H9 (cell line): ENCODE results near the gene NCOR1. TPM values are rescaled to one million over a fixed set of nuclear protein-coding genes. Genes with fewer than 3 reads are reported as not detected.
A peak's percentile ranks its signal among the peaks of the same experiment; 100 is the strongest.

Source experiments
- DNase-seq: peaks from one replicate; pipeline ENCODE4 v3.0.0-alpha.2; 2017
- H2AFZ ChIP-seq: one replicate; pipeline ENCODE4 v1.6.1; 2013; ENCODE audit warnings: mild to moderate bottlenecking, low read length, control low read depth, moderate library complexity
- H2AK5ac ChIP-seq: 2 replicates; pipeline ENCODE4 v1.6.1; 2013; ENCODE audit warnings: low read length, control low read depth, mixed read lengths; ENCODE audit not compliant: insufficient read length
- H2BK120ac ChIP-seq: one replicate; pipeline ENCODE4 v1.6.1; 2013; ENCODE audit warnings: low read depth, mild to moderate bottlenecking, low read length, control low read depth, inconsistent platforms; ENCODE audit not compliant: poor library complexity, severe bottlenecking
- H2BK12ac ChIP-seq: 2 replicates; pipeline ENCODE4 v1.6.1; 2013; ENCODE audit warnings: low read length, control low read depth, mixed read lengths, low read depth; ENCODE audit not compliant: insufficient read length
- H2BK15ac ChIP-seq: 2 replicates; pipeline ENCODE4 v1.6.1; 2013; ENCODE audit warnings: low read depth, low read length, control low read depth
- H2BK20ac ChIP-seq: one replicate; pipeline ENCODE4 v1.6.1; 2013; ENCODE audit warnings: low read depth, mild to moderate bottlenecking, low read length, control low read depth, inconsistent platforms; ENCODE audit not compliant: poor library complexity, severe bottlenecking
- H2BK5ac ChIP-seq: 2 replicates; pipeline ENCODE4 v1.6.1; 2013; ENCODE audit warnings: low read length, control low read depth, mixed read lengths; ENCODE audit not compliant: insufficient read length
- H3K14ac ChIP-seq: 2 replicates; pipeline ENCODE4 v1.6.1; 2013; ENCODE audit warnings: low read length, control low read depth; ENCODE audit not compliant: insufficient read depth
- H3K18ac ChIP-seq: 2 replicates; pipeline ENCODE4 v1.6.1; 2013; ENCODE audit warnings: low read depth, mild to moderate bottlenecking, mixed read lengths, low read length, control low read depth; ENCODE audit not compliant: insufficient read length
- H3K23ac ChIP-seq: 2 replicates; pipeline ENCODE4 v1.6.1; 2013; ENCODE audit warnings: low read length, control low read depth, mixed read lengths, low read depth; ENCODE audit not compliant: insufficient read length
- H3K23me2 ChIP-seq: 2 replicates; pipeline ENCODE4 v1.6.1; 2013; ENCODE audit warnings: low read depth, mild to moderate bottlenecking, mixed read lengths, low read length, control low read depth; ENCODE audit not compliant: insufficient read length, poor library complexity, severe bottlenecking
- H3K27ac ChIP-seq: 2 replicates; pipeline ENCODE4 v1.5.1; 2013; ENCODE audit warnings: low read length, control low read depth, mixed read lengths, low read depth; ENCODE audit not compliant: insufficient read length
- H3K27me3 ChIP-seq: 2 replicates; pipeline ENCODE4 v1.6.1; 2013; ENCODE audit warnings: low read length, control low read depth, inconsistent platforms; ENCODE audit not compliant: insufficient read depth
- H3K4ac ChIP-seq: 2 replicates; pipeline ENCODE4 v1.6.1; 2013; ENCODE audit warnings: low read depth, mild to moderate bottlenecking, control low read depth, inconsistent platforms, low read length, moderate library complexity
- H3K4me1 ChIP-seq: 2 replicates; pipeline ENCODE4 v1.6.1; 2013; ENCODE audit warnings: low read length, control low read depth, inconsistent platforms; ENCODE audit not compliant: insufficient read depth
- H3K4me2 ChIP-seq: 2 replicates; pipeline ENCODE4 v1.6.1; 2013; ENCODE audit warnings: low read length, control low read depth, mixed read lengths; ENCODE audit not compliant: insufficient read length, insufficient read depth
- H3K56ac ChIP-seq: 2 replicates; pipeline ENCODE4 v1.6.1; 2013; ENCODE audit warnings: low read depth, mild to moderate bottlenecking, mixed read lengths, low read length, control low read depth; ENCODE audit not compliant: insufficient read length
- H3K79me1 ChIP-seq: 2 replicates; pipeline ENCODE4 v1.6.1; 2013; ENCODE audit warnings: low read depth, mild to moderate bottlenecking, moderate library complexity, low read length, control low read depth, inconsistent platforms; ENCODE audit not compliant: insufficient read depth, poor library complexity, severe bottlenecking
- H3K79me2 ChIP-seq: 2 replicates; pipeline ENCODE4 v1.6.1; 2013; ENCODE audit warnings: low read length, control low read depth, inconsistent platforms; ENCODE audit not compliant: insufficient read depth
- H3K9ac ChIP-seq: 2 replicates; pipeline ENCODE4 v1.6.1; 2013; ENCODE audit warnings: low read length, control low read depth, mixed read lengths; ENCODE audit not compliant: insufficient read length; ENCODE audit errors: extremely low read depth
- H3K9me3 ChIP-seq: one replicate; pipeline ENCODE4 v1.6.1; 2013; ENCODE audit warnings: low read depth, low read length, inconsistent platforms; ENCODE audit not compliant: control insufficient read depth
- H3T11ph ChIP-seq: one replicate; pipeline ENCODE4 v1.6.1; 2013; ENCODE audit warnings: mild to moderate bottlenecking, low read length, control low read depth, inconsistent platforms
- H4K20me1 ChIP-seq: one replicate; pipeline ENCODE4 v1.6.1; 2013; ENCODE audit not compliant: control insufficient read depth, insufficient read length, insufficient read depth
- H4K5ac ChIP-seq: 2 replicates; pipeline ENCODE4 v1.6.1; 2013; ENCODE audit warnings: low read depth, mild to moderate bottlenecking, mixed read lengths, low read length, control low read depth; ENCODE audit not compliant: insufficient read length
- H4K8ac ChIP-seq: replicated peaks from 2 replicates; pipeline ENCODE4 v1.6.1; 2013; ENCODE audit warnings: low read length, control low read depth, mixed read lengths, low read depth; ENCODE audit not compliant: insufficient read length
- H4K91ac ChIP-seq: 2 replicates; pipeline ENCODE4 v1.6.1; 2013; ENCODE audit warnings: low read depth, mild to moderate bottlenecking, moderate library complexity, mixed read lengths, low read length, control low read depth; ENCODE audit not compliant: insufficient read length
- H3K27ac Mint-ChIP-seq, 3 experiments: 2 replicates in 2 of 3; 3 replicates in 1 of 3; pipeline ENCODE4 v1.8.0; 2020 to 2021; ENCODE audit warnings: mixed read lengths in 3 of 3, mild to moderate bottlenecking in 1 of 3, moderate library complexity in 1 of 3
- H3K27me3 Mint-ChIP-seq: 2 replicates; pipeline ENCODE4 v1.8.0; 2021; ENCODE audit warnings: low read depth, mild to moderate bottlenecking, moderate library complexity, mixed read lengths
- H3K36me3 Mint-ChIP-seq, 3 experiments: 2 replicates in 2 of 3; 3 replicates in 1 of 3; pipeline ENCODE4 v1.8.0; 2020 to 2021; ENCODE audit warnings: low read depth in 3 of 3, mixed read lengths in 3 of 3; ENCODE audit not compliant: insufficient read depth in 1 of 3
- H3K4me1 Mint-ChIP-seq, 2 experiments: 2 replicates each; pipeline ENCODE4 v1.8.0; 2020; ENCODE audit warnings: mixed read lengths in 2 of 2
- H3K4me3 Mint-ChIP-seq, 2 experiments: 2 replicates in 1 of 2; 3 replicates in 1 of 2; pipeline ENCODE4 v1.8.0; 2020 to 2021; ENCODE audit warnings: mild to moderate bottlenecking in 2 of 2, mixed read lengths in 2 of 2, moderate library complexity in 1 of 2
- H3K9me3 Mint-ChIP-seq, 2 experiments: 2 replicates in 1 of 2; 3 replicates in 1 of 2; pipeline ENCODE4 v1.8.0; 2020; ENCODE audit warnings: mild to moderate bottlenecking in 2 of 2, mixed read lengths in 2 of 2, moderate library complexity in 1 of 2
- CTCF ChIP-seq: fragments of 200-600 bp; sonication (generic); conservative IDR thresholded peaks from 3 replicates; pipeline ENCODE4 v1.8.0; 2021; ENCODE audit warnings: antibody characterized with exemption, mild to moderate bottlenecking
- WGBS: extraction: QIAGEN DNeasy Blood & Tissue Kit; methylation state at CpG from one replicate; pipeline ENCODE4 v1.1.7; 2013; ENCODE audit warnings: missing lambda C conversion rate, low lambda C conversion rate, mixed read lengths; ENCODE audit not compliant: insufficient read length; ENCODE audit errors: extremely low coverage; 5-methylcytosine and 5-hydroxymethylcytosine counted together
- total RNA-seq: library from RNA; stranded (reverse); gene quantifications from 2 replicates; pipeline ENCODE4 v1.2.1, GENCODE V29; 2021

Gene NCOR1
- total RNA-seq, 1 experiment from 2014 or later = 119 TPM

DNA sequence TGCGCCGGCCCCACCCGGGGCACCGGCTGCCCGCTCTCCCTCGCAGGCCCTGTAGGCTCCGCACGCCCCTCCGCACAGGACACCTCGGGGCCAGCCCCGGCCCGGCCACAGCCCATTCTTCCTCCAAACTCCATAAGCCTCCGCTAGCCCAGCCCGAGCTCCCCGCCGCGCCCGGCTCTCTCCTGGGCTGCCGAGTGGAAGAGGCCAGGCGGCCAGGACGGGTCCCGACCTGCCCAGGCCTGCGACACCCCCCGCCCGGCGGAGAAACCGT, 397 bp downstream of the NCOR1 start:
- no peaks in the 10 kb centered on the region for H3K4me1 ChIP-seq
- H4K8ac ChIP-seq = no peak overlapping the region
- no peak overlapping the region for H2AFZ ChIP-seq
- TF ChIP-seq CTCF = no peak
- no peak overlapping the region for H3K27ac ChIP-seq
- no peak overlapping the region for H2AK5ac ChIP-seq
- peak overlapping the region; percentile 85 for H3K14ac ChIP-seq
- H2BK120ac ChIP-seq = peak overlapping the region; percentile 53
- Mint-ChIP-seq H3K27me3 (no peaks in the 10 kb centered on the region), H3K4me3 (peak overlapping the region; percentile 86 to 94), H3K9me3 (no peaks in the 10 kb centered on the region), H3K36me3 (peaks cover 0 to 4% (median 0%) of the 10 kb centered on the region in 3 experiments; a peak in 2 of 7 replicates), H3K4me1 (peaks cover 18 to 23% of the 10 kb centered on the region in 2 experiments), H3K27ac (peak overlapping the region in 2 of 3 experiments; percentile 66 to 83; a peak in 5 of 7 replicates)
- H2BK20ac ChIP-seq = no peak overlapping the region
- H3K18ac ChIP-seq = peak overlapping the region; percentile 81
- peak; percentile 61 for DNase-seq
- no CpG with 5 or more reads among the region's 27 CpGs for WGBS
- H2BK15ac ChIP-seq = no peak overlapping the region
- no peak overlapping the region for H3K56ac ChIP-seq
- peak overlapping the region; percentile 49; the same call in 1 of the 2 replicates for H3K4ac ChIP-seq
- peak overlapping the region; percentile 88 for H3K4me2 ChIP-seq
- peak overlapping the region; percentile 76 for H4K91ac ChIP-seq
- no peak overlapping the region for H3K23ac ChIP-seq
- no peak overlapping the region for H3T11ph ChIP-seq
- H3K79me2 ChIP-seq = peaks cover 33% of the 10 kb centered on the region; the same call in 1 of the 2 replicates
- H3K27me3 ChIP-seq = no peaks in the 10 kb centered on the region
- H4K5ac ChIP-seq = no peak overlapping the region
- no peaks in the 10 kb centered on the region for H4K20me1 ChIP-seq
- no peaks in the 10 kb centered on the region for H3K79me1 ChIP-seq
- H3K23me2 ChIP-seq = peaks cover 6% of the 10 kb centered on the region
- no peak overlapping the region for H2BK12ac ChIP-seq
- H3K9me3 ChIP-seq = no peaks in the 10 kb centered on the region
- H2BK5ac ChIP-seq = no peak overlapping the region
- H3K9ac ChIP-seq = peak overlapping the region; percentile 91
